WI38 (cell line): ENCODE results near the gene TTC28.

Experiments used
- H3K4me3 ChIP-seq: 2 replicates; pipeline ENCODE4 v1.5.1; 2011; ENCODE audit warnings: low read depth, mild to moderate bottlenecking, control low read depth, low read length
- TF ChIP-seq, protein P1 (sequence below): IDR thresholded peaks from 2 replicates; pipeline ENCODE4 v1.5.1; 2012; ENCODE audit warnings: low read depth, mild to moderate bottlenecking, control low read depth, low read length

The TTC28 gene

DNA sequence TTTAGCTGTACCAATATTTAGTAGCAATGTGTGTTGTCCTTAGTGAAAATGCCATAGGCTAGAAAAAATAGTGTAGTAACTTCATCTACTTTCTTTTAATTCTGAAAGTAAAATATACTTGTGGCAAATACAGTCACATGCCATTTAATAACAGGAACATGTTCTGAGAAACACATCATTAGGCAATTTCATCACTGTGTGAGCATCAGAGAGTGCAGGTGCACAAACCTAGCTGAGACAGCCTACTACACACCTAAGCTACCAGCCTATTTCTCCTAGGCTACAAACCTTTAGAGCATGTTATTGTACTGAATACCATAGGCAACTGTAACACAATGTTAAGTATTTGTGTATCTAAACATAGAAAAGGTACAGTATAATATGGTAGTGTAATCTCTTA is 633.5 kb downstream of the TTC28 start:
- TF ChIP-seq, protein P1, sequence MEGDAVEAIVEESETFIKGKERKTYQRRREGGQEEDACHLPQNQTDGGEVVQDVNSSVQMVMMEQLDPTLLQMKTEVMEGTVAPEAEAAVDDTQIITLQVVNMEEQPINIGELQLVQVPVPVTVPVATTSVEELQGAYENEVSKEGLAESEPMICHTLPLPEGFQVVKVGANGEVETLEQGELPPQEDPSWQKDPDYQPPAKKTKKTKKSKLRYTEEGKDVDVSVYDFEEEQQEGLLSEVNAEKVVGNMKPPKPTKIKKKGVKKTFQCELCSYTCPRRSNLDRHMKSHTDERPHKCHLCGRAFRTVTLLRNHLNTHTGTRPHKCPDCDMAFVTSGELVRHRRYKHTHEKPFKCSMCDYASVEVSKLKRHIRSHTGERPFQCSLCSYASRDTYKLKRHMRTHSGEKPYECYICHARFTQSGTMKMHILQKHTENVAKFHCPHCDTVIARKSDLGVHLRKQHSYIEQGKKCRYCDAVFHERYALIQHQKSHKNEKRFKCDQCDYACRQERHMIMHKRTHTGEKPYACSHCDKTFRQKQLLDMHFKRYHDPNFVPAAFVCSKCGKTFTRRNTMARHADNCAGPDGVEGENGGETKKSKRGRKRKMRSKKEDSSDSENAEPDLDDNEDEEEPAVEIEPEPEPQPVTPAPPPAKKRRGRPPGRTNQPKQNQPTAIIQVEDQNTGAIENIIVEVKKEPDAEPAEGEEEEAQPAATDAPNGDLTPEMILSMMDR, result no peak
- no peak overlapping the region for H3K4me3 ChIP-seq

DNA sequence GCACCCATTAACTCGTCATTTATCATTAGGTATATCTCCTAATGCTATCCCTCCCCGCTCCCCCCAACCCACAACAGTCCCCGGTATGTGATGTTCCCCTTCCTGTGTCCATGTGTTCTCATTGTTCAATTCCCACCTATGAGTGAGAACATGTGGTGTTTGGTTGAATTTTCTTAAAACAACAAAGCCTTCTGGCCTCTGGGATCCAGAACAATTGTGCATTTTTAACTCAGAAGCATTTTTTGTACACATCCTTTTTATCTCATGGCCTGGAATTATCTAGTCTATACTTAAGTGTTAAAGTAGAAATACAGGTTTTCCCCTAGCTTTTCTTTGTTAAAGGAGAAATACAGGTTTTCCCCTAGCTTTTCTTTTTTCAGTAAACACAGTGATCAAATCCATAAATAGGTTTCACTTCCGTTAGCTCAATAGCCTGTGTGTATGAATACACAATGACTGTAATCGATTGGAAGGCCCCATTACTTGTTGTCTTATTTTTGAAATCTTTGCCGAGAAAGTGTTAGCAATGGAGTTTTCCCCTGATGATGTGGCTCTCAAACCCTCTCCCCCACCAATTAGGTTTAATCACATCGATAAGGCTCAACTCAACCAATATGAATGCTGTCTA is 635.0 kb downstream of the TTC28 start:
- no peak overlapping the region for H3K4me3 ChIP-seq
- TF ChIP-seq, protein P1, result no peak

DNA sequence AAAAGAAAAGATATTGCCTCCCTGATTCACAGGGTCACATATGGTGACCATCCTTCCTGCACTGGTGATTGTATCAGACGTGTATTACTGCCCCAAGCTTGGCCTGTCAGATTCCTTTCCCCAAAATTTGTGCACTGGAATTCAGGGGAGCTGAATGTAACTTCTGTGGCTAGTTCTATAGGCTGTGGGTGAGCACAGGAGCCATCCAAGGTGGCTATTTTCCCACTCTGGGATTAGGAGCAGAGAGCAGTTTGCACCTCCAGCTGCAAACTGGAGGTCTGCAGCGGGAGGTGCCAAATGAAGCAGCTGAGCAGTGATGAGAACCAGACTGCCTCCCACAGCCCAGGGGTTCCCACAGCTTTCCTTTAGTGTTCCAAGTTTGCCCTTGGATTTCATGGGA is 636.4 kb downstream of the TTC28 start:
- TF ChIP-seq, protein P1, result no peak
- H3K4me3 ChIP-seq, result no peak overlapping the region

DNA sequence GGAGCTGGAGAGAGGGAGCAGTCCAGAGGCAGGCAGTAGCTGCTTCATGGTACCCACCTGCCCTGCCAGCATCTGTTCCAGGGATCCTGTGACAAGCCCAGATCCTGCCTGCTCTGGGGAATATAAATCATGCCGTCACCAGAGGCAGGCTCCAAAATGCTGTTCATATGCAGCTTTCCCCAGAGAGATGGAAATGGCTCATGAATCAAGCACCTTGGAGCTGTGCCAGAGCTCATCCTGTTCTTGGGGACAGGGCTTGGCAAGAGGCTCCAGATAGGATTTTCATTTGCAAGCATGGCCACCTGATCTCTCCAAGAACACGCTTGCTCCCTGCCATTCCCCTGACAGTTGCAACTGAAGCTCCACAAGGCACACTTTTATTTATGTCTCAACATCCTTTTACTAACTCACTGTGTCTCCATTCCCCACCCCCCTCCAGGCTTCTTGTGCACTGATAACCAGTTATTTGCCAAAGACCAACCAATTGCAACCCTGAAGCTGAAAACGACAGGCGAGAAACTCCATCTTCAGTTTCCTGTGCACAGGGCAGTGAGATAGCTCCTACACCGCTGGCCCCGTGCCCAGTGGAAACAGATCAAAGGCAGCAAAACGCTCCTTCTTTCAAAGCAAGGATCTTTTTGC is 644.8 kb downstream of the TTC28 start:
- TF ChIP-seq, protein P1, result no peak
- H3K4me3 ChIP-seq, result no peak overlapping the region

DNA sequence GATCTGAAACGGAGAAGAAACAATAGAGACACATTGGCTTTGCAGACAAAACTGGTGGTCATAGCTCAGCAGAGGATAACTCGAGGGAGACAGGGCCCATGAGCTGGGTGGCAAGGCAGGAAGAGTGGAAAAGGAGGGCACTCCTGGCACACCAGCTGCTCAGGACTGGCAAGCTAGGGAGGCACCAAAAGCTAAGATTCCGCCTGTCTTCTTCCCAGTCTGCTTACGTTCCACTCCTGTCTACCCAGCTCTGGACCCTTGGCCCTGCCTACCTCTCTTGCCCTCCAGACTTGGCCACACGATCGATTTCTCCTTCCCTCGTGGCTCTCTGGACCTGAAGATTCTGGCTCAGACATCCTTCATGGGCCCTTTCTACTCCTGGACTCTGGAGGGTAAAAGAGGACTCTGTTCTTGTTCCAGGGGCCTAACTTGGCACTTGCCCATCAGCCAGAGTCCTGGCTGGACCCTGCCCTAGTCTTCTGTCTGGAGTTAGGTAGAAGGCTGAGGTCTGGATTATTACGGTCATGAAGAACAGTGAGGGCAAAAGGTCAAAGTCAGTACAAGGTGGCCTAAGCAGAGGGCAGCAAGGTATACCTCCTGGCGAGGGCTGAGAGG is 645.4 kb downstream of the TTC28 start:
- TF ChIP-seq, protein P1, result no peak

DNA sequence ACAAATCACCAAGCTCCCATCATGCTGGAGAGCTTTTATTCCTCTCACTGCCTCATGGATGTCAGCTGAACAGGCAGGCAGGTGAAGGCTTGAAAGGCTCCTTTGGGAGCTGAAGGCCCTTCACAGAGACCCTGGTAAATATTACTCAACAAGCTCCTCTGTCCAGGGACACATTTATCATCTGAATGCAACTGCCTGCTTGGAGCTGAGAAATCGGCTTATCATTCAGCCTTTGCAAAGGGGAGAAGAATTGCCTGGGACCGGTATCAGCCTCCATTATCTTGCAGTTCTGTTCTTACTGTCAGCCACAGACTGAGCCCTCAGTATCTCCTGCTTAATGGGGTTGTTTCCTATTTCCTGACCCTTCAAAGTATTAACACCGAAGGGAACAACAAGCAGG is 646.8 kb downstream of the TTC28 start:
- TF ChIP-seq, protein P1, result no peak

More for the DNA sequence above, 645.4 kb downstream of the TTC28 start:
- H3K4me3 ChIP-seq, result no peak overlapping the region

DNA sequence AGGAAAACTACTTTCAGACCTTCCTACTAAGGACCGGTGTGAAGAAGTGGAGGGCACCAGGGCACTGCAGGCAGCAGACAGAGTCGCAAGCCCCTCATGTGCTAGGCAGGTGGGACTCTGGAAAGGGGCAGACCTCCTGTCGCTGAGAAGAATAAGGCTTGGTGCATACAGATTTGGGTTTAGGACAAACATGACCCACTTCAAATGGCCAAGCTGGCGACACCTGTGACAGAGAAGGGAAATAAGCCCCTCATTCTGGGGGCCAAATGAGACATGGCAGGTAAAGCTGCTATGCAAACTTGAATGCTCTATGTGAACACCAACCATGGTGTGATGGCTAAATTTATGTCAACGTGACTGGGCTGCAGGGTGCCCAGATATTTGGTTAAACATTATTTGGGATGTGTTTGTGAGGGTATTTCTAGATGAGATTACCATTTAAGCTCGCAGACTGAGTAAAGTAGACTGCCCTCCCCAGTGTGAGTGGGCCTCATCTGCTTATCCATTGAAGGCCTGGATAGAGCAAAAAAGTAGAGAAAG is 648.2 kb downstream of the TTC28 start:
- TF ChIP-seq, protein P1, result no peak
- no peak overlapping the region for H3K4me3 ChIP-seq

More for the DNA sequence above, 646.8 kb downstream of the TTC28 start:
- H3K4me3 ChIP-seq, result no peak overlapping the region
